G401 (cell line): ENCODE data around the gene CLOCK. TPM values are rescaled to one million over a fixed set of nuclear protein-coding genes. Genes with fewer than 3 reads are reported as not detected.
A peak's percentile ranks its signal among the peaks of the same experiment; 100 is the strongest.

ENCODE experiments used
- DNase-seq: peaks from one replicate; pipeline ENCODE4 v3.0.0-alpha.2; 2015; ENCODE audit warnings: low spot score
- in situ Hi-C: cut with HindIII; loops from 2 replicates; pipeline ENCODE4 v1.10.0; 2016; ENCODE audit warnings: low sequenced_read_pairs, mixed read lengths
- total RNA-seq: library from RNA; depleted of rRNA; stranded (reverse); fragments of >200 nt; shearing (Covaris generic); gene quantifications from 2 replicates; pipeline ENCODE4 v1.2.3, GENCODE V29; 2014

CLOCK gene
- total RNA-seq, 1 experiment from 2014 or later, result 14.3 TPM

DNA sequence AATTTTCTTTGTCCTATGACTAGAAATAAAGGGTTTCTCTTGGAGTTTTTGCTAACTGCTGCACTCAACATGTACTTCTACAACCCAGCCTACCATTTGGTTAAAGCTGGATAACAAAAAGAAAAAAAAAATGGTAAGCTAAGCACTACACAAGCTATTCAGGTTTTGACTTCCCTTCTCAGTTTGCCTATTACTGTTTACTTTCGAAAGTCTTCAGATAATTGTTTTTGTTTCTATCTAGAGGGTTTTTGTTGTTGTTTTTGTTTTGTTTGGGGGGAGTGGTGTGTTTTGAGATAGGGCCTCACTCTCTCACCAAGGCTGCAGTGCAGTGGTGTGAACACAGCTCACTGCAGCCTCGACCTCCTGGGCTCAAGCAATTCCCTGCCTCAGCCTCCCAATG is 46.6 kb downstream of the CLOCK start:
- in situ Hi-C loops, result no loop called here

DNA sequence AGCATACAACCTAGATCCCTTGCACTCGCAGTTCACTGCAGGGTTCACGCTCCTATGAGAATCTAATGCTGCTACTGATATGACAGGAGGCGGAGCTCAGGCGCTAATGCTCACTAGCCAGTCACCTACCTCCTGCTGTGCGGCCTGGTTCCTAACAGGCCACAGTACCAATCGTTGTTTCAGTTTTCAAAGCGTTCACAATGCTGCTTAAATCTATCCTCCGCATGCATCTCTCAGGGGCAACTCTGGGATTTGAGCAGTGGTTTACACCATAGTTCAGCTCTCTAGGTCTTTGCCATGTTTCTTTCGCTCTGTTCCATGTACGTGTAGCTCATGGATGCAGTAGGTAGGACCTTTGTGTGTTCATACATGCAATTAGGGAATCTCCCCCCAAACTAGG is 47.2 kb downstream of the CLOCK start:
- DNase-seq, result peak; percentile 3
- in situ Hi-C loops, result no loop called here

More for the DNA sequence above, 46.6 kb downstream of the CLOCK start:
- DNase-seq, result no peak

DNA sequence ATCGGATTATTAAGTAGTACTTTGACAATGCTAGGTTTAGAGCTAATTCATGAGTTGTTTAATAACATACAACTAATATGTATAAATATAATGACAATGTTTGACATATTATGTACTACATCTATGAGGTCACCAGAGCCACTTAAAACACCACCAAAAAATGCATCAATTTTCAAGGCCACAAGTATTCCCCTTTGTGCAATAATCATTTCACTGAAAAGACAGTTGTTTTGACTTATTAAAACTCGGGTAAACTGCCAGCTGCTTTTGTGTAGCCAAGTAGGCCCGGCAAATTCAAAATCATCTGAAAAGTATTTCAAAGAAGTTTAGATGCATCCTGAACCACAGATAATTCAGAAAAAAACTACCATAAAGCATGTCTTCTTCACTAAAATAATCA is 48.7 kb downstream of the CLOCK start:
- DNase-seq, result no peak
- in situ Hi-C loops, result no loop called here

DNA sequence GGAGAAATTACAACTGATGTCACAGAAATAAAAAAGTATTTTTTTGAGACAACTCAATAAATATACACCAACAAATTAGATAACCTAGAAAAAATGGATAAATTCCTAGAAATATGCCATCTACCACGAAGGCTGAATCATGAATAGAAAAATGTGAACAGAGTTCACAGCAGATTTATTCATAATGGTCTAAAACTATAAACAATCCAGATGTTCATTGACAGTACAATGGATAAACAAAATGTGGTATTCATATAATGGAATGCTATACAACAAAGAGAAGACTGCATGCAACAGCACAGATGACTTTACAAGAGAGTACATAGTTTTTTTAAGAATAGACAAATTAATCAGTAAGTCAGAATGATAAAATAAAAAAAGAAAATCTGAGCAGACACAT is 55.2 kb downstream of the CLOCK start:
- in situ Hi-C loops, result no loop called here
- DNase-seq, result no peak

- in situ Hi-C loops, result no loop called here
- no peak for DNase-seq
Measured at GRCh38 chr4:55488716-55489115, 58.0 kb downstream of the CLOCK start.

DNA sequence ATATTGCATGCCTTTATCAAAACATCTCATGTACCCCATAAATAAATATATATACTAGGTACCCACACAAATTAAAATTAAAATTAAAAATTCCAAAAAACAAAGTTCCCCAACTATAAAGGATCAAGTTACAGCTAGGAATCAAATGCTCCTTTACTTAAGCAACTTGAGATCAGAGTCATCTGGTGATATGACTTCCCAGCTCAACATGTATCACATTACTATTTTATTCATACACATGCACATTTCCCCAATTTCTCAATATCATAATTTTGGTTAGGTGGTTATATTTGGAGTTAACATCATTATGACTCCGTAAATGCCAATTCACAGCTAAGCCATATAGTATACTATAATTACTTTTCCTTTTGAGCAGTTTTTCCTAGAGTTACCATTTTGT is 60.9 kb downstream of the CLOCK start:
- no peak for DNase-seq
- in situ Hi-C loops, result no loop called here

- in situ Hi-C loops, result no loop called here
- DNase-seq, result no peak
Measured at GRCh38 chr4:55483315-55483714, 63.4 kb downstream of the CLOCK start.

DNA sequence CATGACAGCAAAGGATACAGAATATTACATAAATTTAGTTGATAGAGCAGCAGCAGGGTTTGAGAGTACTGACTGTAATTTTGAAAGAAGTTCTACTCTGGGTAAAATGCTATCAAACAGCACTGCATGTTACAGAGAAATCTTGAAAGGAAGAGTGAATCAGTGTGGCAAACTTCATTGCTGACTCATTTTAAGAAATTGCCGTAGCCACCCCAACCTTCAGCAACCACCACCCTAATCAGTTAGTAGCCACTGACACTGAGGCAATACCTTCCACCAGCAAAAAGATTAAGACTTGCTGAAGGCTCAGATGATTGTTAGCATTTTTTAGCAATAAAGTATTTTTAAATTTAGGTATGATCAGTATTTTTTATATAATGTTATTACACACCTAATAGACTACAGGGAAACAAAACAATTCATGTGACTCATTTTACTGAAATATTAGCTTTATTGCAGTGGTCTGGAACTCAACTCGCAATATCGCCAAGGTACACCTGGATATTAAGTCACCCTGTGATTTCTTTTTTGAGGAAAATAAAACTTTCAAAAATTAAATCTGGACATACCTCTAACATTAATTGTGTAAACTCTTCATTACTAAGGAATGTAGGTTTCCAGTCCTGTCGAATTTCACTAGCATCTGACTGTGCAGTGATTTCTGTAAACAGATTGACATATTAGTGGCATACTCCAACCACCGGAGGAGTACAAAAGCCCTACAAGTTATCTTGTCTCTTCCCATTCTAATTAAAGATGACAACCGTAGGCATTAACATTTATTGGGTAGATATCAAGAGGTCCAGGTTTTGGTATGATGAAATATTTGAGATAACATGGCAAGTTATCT is 71.1 kb downstream of the CLOCK start:
- no peak for DNase-seq

DNA sequence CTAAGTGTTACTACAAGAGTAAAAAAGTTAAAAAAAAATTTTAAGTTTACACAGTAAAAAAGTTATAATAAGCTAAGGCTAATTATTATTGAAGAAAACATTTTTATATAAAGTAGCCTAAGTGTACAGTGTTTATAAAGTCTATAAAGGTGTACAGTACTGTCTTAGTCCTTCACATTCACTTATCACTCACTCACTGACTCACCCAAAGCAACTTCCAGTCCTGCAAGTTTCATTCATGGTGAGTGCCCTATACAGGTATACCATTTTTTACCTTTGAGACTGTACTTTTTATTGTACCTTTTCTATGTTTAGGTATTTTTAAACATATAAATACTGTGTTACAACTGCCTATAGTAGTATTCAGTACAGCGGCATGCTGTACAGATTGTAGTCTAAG is 76.7 kb downstream of the CLOCK start:
- no peak for DNase-seq
- in situ Hi-C loops, result no loop called here

More for the DNA sequence above, 71.1 kb downstream of the CLOCK start:
- in situ Hi-C loops, result no loop called here

DNA sequence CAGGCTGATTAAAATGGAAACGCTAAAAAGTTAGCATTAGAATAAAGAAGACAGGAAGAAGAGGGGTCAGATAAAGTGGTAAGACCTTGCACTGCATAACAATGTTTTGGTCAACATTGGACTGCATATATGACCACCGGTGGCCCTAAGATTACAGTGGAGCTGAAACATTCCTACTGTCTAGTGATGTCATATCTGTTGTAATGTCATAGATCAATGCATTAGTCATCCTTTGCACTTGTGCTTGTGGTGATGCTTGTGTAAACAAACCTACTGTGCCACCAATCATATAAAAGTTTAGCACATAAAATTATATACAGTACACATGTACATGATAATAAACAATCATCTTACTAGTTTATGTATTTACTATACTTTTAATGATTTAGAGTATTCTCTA is 78.0 kb downstream of the CLOCK start:
- no peak for DNase-seq

DNA sequence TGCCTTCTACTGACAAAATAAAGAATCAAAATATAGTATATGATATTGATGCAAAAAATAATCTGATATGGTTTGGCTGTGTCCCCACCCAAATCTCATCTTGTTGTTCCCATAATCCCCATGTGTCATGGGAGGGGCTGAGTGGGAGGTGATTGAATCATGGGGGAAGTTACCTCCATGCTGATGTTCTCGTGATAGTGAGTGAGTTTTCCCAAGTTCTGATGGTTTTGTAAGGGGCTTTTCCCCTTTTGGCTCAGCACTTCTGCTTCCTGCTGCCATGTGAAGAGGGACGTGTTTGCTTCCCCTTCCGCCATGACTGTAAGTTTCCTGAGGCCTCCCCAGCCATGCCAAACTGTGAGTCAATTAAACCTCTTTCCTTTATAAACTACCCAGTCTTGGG is 80.7 kb downstream of the CLOCK start:
- DNase-seq, result no peak
- in situ Hi-C loops, result no loop called here

More for the DNA sequence above, 78.0 kb downstream of the CLOCK start:
- in situ Hi-C loops, result no loop called here

DNA sequence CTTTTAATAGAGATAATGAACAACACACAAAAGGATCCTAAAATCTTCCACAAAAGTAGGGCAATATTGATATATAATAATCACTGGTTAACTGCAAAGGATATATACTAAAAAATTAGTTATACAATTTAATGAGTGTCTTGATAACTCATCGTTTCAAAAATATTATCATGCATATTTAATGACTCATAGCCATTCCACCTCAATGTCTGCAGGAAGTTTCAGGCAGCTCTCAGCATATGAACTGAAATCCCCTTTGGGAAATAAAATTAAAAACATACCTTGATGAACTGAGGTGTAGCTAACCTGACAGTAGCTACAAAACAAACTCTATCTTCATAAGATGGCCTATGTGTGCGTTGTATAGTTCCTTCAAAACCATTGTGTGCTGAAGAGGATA is 88.1 kb downstream of the CLOCK start:
- DNase-seq, result no peak
- in situ Hi-C loops, result loop anchor here (5.0 kb wide), 1 partner anchor 89 kb away; the partner anchor contains the start of gene CLOCK

- in situ Hi-C loops, result loop anchor here (5.0 kb wide), 1 partner anchor 89 kb away; the partner anchor contains the start of gene CLOCK
- DNase-seq, result no peak
Measured at GRCh38 chr4:55458164-55458563, 88.5 kb downstream of the CLOCK start.

- in situ Hi-C loops, result no loop called here
- DNase-seq, result no peak
Measured at GRCh38 chr4:55450566-55450965, 96.1 kb downstream of the CLOCK start.

- in situ Hi-C loops, result no loop called here
- DNase-seq, result no peak
Measured at GRCh38 chr4:55447831-55448230, 98.9 kb downstream of the CLOCK start.

- in situ Hi-C loops, result no loop called here
- no peak for DNase-seq
Measured at GRCh38 chr4:55447108-55447708, 99.5 kb downstream of the CLOCK start.

GRCh38 chr4:55446578-55446922 is 100.2 kb downstream of the CLOCK start:
- in situ Hi-C loops, result no loop called here
- no peak for DNase-seq

DNA sequence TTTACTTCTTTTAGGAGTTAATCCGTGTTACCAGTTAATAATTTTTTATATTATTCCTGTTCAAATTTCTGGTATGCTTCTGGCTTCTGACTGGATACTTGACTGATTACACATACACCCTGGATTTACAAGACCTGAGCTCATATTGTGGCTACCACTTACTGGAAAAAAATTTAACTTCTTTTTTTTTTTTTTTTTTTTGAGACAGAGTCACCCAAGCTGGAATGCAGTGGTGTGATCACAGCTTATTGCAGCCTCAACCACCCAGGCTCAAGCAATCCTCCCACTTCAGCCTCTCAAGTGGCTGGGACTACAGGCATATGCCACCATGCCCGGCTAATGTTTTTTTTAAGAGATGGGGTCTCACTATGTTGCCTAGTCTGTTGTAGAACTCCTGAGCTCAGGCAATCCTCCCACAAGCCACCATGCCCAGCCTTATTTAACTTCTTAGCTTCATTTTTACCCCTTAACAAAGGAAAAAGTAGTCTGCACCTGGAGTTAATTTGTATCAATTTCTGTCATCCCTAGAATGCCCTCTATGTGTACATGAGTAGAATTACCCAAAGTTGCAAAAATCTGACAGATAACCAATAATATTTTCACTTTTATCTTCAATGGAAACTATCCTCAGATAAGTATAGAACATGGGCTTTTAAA is 100.7 kb downstream of the CLOCK start:
- in situ Hi-C loops, result no loop called here
- no peak for DNase-seq

- DNase-seq, result no peak
- in situ Hi-C loops, result no loop called here
Measured at GRCh38 chr4:55444827-55445226, 101.9 kb downstream of the CLOCK start.

- in situ Hi-C loops, result no loop called here
Measured at GRCh38 chr4:55442541-55442940, 104.2 kb downstream of the CLOCK start.

More at GRCh38 chr4:55442541-55442940, 104.2 kb downstream of the CLOCK start:
- DNase-seq, result no peak
